Testis (tissue), 3 donors: ENCODE measurements around the gene LTBR. TPM values are rescaled to one million over a fixed set of nuclear protein-coding genes. Genes with fewer than 3 reads are reported as not detected.

Experiments used
- DNase-seq: peaks from one replicate; pipeline ENCODE4 v3.0.0-alpha.2; 2019
- H3K27ac ChIP-seq, 2 donors: fragments of 200-600 bp; sonication (generic); one replicate each; pipeline ENCODE4 v1.5.1; 2019
- H3K27me3 ChIP-seq: fragments of 200-600 bp; sonication (generic); one replicate; pipeline ENCODE4 v1.5.1; 2019
- H3K36me3 ChIP-seq: fragments of 200-600 bp; sonication (generic); one replicate; pipeline ENCODE4 v1.5.1; 2017; ENCODE audit warnings: low read depth; ENCODE audit errors: missing control alignments
- H3K4me1 ChIP-seq: fragments of 200-600 bp; sonication (generic); one replicate; pipeline ENCODE4 v1.5.1; 2019
- H3K4me3 ChIP-seq, 2 donors: fragments of 200-600 bp; sonication (generic); one replicate each; pipeline ENCODE4 v1.5.1; 2017 to 2019
- H3K9me3 ChIP-seq: fragments of 200-600 bp; sonication (generic); one replicate; pipeline ENCODE4 v1.5.1; 2017
- POLR2A ChIP-seq: fragments of 450-650 bp; IDR thresholded peaks from one replicate; pipeline ENCODE4 v1.6.1; 2017; ENCODE audit warnings: antibody characterized with exemption, mild to moderate bottlenecking, moderate library complexity
- WGBS, 2 donors: methylation state at CpG; one replicate each; pipeline ENCODE4 v1.1.5; 2018; 5-methylcytosine and 5-hydroxymethylcytosine counted together
- intact Hi-C: fragments of 100-400 bp; cut with DNase I; formaldehyde crosslinking; loops from one replicate; pipeline ENCODE4 v1.15.1; 2023; ENCODE audit warnings: low total_unique reads
- polyA plus RNA-seq: library from polyadenylated mRNA; stranded (reverse); fragments of 350-450 nt; fragmentation: Illumina TruSeq; extraction: RNeasy Lipid Tissue Mini Kit (QIAGEN cat#74804); gene quantifications from one replicate; pipeline ENCODE4 v1.2.3, GENCODE V29; 2014; ENCODE audit warnings: low read depth, low replicate concordance; ENCODE audit not compliant: insufficient read depth
- total RNA-seq, 2 donors: library from RNA; depleted of rRNA; stranded (reverse); fragments of >200 nt; gene quantifications; one replicate each; pipeline ENCODE4 v1.2.3, GENCODE V29; 2016
- TF ChIP-seq, protein P1 (sequence below), 3 experiments: fragments of 450-650 bp in 2 of 3; fragments of 200-600 bp in 1 of 3; sonication (generic) in 1 of 3; IDR thresholded peaks; one replicate each; pipeline ENCODE4 v1.5.1; 2016 to 2019; ENCODE audit warnings: antibody characterized with exemption in 3 of 3, mild to moderate bottlenecking in 2 of 3, moderate library complexity in 1 of 3

The LTBR gene
- total and polyA plus RNA-seq, 3 donors from 2014 or later: 36.6 to 112 (median 81.3) TPM

DNA sequence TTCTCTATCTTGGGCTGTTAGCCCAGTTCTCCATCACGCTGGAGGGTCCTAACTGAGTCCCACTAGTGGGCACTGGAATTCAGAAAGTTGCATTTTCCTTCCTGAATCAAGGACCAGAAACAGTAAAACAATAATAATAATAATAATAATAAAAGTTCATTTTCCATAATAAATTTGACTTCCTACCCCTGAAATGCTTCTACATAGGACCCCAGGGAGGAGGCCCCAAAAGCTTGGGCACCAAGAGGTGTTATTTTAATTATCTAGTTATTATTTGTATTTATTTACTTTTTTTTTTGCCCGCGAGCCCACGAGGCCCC is 21.0 kb upstream of the LTBR start:
- peak overlapping the region; percentile 57 to 76 for H3K4me3 ChIP-seq
- DNase-seq: no peak
- H3K27me3 ChIP-seq: no peaks in the 10 kb centered on the region
- H3K36me3 ChIP-seq: no peaks in the 10 kb centered on the region
- H3K9me3 ChIP-seq: no peaks in the 10 kb centered on the region
- 13 to 15% methylated on average over 4 of the region's 4 CpGs for WGBS, 2 donors
- TF ChIP-seq, protein P1, sequence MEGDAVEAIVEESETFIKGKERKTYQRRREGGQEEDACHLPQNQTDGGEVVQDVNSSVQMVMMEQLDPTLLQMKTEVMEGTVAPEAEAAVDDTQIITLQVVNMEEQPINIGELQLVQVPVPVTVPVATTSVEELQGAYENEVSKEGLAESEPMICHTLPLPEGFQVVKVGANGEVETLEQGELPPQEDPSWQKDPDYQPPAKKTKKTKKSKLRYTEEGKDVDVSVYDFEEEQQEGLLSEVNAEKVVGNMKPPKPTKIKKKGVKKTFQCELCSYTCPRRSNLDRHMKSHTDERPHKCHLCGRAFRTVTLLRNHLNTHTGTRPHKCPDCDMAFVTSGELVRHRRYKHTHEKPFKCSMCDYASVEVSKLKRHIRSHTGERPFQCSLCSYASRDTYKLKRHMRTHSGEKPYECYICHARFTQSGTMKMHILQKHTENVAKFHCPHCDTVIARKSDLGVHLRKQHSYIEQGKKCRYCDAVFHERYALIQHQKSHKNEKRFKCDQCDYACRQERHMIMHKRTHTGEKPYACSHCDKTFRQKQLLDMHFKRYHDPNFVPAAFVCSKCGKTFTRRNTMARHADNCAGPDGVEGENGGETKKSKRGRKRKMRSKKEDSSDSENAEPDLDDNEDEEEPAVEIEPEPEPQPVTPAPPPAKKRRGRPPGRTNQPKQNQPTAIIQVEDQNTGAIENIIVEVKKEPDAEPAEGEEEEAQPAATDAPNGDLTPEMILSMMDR (IDR thresholded peaks at IDR 0.05): no peak
- no peak for TF ChIP-seq POLR2A
- intact Hi-C loops: no loop called here
- peaks cover 9% of the 10 kb centered on the region for H3K4me1 ChIP-seq
- H3K27ac ChIP-seq: peak overlapping the region; percentile 74 to 81

DNA sequence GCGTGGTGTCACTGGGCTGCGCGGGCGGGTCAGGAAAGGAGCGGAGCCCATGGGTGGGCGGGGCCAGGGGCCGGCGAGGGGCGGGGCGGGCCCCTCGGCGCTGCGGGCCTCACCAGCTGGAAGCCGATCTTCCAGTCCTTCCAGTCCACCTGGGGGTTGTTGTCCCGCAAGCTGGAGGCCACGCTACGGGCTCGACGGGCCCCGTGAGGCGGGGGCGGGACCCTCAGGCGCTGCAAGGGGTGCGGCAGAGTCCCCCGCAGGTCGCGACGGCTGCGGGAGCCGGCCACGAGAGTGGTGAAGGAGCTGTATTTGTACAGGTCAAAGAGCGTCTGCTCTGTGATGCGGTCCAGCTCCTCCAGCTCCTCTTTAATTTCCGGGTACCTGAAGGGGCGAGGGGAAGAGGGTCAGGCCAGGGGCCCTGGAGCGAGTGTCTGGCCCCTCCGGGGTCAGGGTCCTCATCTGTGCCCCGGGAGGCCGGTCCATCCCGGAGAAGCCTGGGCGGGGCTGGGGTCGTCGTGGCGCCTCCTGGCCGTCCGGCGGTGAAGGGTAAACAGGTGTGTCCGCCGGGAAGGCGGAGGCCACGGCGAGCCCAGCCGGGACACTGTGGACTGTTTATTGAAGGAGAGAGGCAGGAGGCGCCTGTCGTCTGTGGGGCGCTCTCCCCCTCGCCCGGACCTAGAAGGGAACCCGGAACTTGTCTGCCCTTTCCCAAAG is 20.5 kb upstream of the LTBR start:
- TF ChIP-seq, protein P1 (IDR thresholded peaks at IDR 0.05): no peak
- no peak for TF ChIP-seq POLR2A
- H3K27me3 ChIP-seq: no peaks in the 10 kb centered on the region
- intact Hi-C loops: no loop called here
- no peaks in the 10 kb centered on the region for H3K36me3 ChIP-seq
- WGBS, 2 donors: 2 to 8% methylated on average over 10 to 43 of the region's 59 CpGs
- peak; percentile 79 for DNase-seq
- H3K27ac ChIP-seq: peak overlapping the region; percentile 74 to 81
- no peaks in the 10 kb centered on the region for H3K9me3 ChIP-seq
- H3K4me1 ChIP-seq: peaks cover 9% of the 10 kb centered on the region
- peak overlapping the region; percentile 57 to 76 for H3K4me3 ChIP-seq

DNA sequence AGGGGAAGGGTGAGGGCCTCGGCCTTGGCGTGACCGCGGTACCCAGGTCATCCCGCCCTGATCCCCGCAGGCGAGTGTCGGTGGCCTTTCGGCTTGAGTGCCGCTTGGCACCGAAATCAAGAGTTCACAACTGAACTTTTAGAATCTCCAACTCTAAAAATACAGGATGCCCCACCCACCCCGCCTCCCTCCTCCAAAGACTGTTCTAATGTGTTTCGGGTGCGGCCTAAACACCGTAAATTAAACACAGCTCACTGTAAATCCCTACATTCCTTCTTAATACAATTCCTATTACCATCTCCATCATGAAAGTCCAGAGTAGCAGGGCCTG is 20.0 kb upstream of the LTBR start:
- 34 to 38% methylated on average over 15 of the region's 15 CpGs for WGBS, 2 donors
- peak overlapping the region; percentile 74 to 81 for H3K27ac ChIP-seq
- H3K36me3 ChIP-seq: no peaks in the 10 kb centered on the region
- no peak for TF ChIP-seq POLR2A
- TF ChIP-seq, protein P1 (IDR thresholded peaks at IDR 0.05): no peak
- intact Hi-C loops: no loop called here
- DNase-seq: no peak
- peak overlapping the region; percentile 57 to 76 for H3K4me3 ChIP-seq
- H3K27me3 ChIP-seq: no peaks in the 10 kb centered on the region
- peaks cover 9% of the 10 kb centered on the region for H3K4me1 ChIP-seq
- no peaks in the 10 kb centered on the region for H3K9me3 ChIP-seq

DNA sequence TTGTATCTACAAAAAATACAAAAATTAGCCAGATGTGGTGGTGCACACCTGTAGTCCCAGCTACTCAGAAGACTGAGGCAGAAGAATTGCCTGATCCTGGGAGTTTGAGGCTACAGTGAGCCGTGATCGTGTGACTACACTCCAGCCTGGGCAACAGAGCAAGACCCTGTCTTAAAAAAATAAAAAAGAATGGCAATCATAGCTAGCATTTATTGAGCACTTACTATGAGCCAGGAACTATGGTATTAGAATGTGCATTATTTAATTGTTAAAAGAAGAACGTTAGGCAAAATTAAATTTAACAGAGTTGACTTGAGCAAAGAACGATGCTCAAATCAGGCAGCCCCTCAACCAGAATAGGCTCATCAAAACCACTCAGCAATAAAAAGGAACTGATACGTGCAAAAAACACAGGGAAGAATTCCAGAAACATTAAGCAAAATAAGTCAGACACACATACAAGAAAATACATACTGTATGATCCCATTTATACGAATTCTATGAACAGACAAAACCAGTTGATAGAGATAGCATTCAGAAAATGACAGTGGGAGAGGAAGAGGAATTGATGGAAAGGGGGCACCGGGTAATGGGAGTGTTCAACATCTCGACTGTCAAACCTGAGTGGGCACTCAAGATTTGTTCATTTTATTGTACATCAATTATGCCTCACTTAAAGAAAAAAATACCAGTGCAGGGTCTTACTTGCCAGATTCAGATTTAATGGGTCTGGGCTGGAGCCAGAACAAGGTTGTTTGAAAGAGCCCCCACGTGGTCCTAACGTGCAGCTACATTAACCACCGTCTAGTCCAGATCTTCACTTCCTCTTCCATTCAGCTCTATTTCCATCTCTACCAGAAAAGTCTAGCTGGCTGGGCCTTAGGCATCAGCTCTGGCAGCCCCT is 16.6 kb upstream of the LTBR start:
- Histone ChIP-seq H3K4me3 (no peak overlapping the region), H3K27me3 (no peaks in the 10 kb centered on the region), H3K9me3 (no peaks in the 10 kb centered on the region), H3K4me1 (peaks cover 9% of the 10 kb centered on the region), H3K36me3 (no peaks in the 10 kb centered on the region), H3K27ac (peak overlapping the region in 1 of 2 donors; percentile 55)
- no peak for TF ChIP-seq POLR2A
- TF ChIP-seq, protein P1 (IDR thresholded peaks at IDR 0.05): no peak
- intact Hi-C loops: no loop called here
- WGBS, 2 donors: 63 to 67% methylated on average over 11 of the region's 11 CpGs
- no peak for DNase-seq
